Femur (tissue), 1 donor: ENCODE data around the gene SH3BP1.
A peak's percentile ranks its signal among the peaks of the same experiment; 100 is the strongest.
"Not testable (repeated sequence)": the region's sequence is repeated elsewhere in the genome, so short reads cannot be mapped to it uniquely, and the experiment has no call there.

Experiments
- DNase-seq: peaks from one replicate; pipeline ENCODE4 v3.0.0-alpha.2; 2017

SH3BP1 gene, protein sequence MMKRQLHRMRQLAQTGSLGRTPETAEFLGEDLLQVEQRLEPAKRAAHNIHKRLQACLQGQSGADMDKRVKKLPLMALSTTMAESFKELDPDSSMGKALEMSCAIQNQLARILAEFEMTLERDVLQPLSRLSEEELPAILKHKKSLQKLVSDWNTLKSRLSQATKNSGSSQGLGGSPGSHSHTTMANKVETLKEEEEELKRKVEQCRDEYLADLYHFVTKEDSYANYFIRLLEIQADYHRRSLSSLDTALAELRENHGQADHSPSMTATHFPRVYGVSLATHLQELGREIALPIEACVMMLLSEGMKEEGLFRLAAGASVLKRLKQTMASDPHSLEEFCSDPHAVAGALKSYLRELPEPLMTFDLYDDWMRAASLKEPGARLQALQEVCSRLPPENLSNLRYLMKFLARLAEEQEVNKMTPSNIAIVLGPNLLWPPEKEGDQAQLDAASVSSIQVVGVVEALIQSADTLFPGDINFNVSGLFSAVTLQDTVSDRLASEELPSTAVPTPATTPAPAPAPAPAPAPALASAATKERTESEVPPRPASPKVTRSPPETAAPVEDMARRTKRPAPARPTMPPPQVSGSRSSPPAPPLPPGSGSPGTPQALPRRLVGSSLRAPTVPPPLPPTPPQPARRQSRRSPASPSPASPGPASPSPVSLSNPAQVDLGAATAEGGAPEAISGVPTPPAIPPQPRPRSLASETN

DNA sequence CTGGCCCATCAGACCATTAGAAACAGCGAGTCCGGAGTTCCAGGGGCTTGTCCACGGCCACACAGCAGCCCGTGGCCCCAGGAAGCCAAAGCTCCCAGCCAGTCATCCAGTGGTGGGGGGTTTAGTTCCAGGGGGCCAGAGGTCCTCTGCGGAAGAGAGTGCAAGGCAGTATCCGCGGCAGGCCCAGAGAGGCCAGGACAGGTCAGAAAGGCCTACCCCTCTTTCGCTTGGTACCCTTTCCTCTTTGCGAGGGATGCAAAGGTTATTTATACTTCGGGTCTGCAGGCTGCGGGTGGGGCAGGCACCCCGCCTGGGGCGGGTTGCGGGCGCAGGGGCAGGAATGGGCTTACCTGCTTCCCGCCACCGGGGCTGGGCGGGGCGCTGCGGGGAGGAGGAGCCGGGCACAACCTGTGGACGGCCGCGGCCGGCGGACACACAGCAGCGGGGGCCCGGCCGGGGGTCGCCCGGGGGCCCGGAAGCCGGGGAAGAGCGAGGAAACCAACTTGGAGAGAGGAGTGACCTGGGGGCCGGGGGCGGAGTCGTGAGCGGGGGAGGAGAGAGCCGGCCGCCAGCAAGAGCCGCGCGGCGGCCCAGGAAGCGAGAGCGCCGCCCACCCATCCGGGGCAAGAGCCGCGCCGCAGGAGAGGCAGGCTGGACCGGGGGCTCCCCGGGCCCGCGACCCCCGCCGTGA is at the start of gene SH3BP1:
TSS of gene SH3BP1 (plus strand) at position 600 of the 691 bp plus-strand sequence. CDS start 119 bp downstream, outside the sequence.
- peak; percentile 73 for DNase-seq

DNA sequence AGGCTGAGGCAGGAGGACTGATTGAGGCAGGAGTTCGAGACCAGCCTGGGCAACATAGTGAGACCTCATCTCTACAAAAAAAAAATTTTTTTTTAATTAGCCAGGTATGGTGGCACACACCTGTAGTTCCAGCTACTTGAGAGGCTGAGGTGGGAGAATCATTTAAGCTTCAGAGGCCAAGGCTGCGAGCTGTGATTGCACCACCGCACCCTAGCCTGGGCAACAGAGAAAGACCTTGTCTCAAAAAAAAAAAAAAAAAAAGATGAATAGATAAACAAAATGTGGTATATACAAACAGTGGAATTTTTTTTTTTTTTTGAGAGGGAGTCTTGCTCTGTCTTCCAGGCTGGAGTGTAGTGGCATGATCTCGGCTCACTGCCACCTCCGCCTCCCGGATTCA is 48.4 kb upstream of the SH3BP1 start:
- DNase-seq, result not testable (repeated sequence)

DNA sequence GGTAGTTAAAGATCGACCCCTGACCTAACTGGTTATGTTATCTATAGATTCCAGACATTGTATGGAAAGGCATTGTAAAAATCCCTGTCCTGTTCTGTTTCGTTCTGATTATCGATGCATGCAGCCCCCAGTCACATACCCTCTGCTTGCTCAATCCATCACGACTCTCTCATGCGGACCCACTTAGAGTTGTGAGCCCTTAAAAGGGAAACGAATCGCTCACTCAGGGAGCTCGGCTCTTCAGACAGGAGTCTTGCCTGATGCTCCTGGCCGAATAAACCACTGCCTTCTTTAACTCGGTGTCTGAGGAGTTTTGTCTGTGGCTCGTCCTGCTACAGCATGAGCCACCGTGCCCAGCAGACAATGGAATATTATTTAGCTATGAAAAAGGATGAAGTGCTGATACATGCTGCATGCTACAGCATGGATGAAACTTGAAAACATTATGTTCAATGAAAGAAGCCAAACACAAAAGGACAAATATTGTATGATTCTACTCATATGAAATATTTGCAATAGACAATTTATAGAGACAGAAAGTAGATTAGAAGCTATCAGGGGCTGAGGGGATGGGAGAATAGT is 47.6 kb upstream of the SH3BP1 start:
- DNase-seq, result no peak

DNA sequence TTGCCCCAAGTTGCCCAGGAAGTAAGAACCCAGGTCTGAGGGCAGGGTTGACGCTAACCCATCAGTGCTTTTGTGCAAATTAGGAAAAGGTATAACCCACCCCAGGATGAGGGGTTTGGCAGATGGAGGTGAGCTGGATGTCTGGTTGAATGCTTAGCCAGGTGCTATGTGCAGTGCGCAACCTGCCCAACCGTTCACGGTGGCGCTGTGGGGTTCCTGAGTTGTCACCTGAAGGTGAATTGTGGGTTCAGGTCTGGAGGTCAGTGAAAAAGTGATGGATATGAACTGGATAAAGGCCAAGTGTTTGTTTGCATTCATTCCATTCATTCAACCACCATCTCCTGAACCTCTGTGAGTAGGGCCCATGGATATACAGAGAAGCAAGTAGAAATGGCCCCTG is 45.2 kb upstream of the SH3BP1 start:
- no peak for DNase-seq

DNA sequence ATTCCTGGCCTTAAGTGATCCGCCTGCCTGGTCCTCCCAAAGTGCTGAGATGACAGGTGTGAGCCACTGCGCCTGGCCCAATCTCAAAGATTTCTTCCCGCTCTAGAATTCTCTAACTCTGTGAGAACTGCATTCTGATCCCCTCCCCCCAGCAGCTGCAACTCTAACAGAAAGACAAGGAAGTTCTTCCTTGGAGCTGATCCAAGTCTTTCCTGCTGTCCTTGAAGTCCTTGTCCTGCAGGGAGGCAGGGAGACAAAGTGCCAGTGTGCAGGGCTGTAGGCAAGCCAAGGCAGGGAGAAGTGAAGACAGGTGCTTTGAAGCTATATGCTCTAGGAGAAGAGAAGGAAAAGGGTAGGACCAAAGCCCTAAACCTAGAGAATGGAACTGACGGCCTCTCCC is 40.3 kb upstream of the SH3BP1 start:
- peak; percentile 66 for DNase-seq

DNA sequence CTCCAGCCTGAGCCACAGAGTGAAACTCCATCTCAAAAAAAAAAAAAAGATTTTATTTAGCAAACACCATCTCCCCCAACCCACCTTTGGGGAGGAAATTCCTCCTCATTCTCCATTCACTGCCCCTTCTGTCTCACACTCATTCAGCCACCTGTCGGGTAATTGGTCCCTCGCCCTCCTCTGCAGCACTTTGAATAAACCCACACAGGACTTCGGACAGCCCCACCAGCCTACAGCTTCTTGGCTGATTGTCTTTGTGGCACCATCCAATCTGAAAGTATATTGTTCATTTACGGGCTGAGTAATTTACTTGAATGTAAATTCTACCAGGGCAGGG is 38.3 kb upstream of the SH3BP1 start:
- DNase-seq, result no peak

DNA sequence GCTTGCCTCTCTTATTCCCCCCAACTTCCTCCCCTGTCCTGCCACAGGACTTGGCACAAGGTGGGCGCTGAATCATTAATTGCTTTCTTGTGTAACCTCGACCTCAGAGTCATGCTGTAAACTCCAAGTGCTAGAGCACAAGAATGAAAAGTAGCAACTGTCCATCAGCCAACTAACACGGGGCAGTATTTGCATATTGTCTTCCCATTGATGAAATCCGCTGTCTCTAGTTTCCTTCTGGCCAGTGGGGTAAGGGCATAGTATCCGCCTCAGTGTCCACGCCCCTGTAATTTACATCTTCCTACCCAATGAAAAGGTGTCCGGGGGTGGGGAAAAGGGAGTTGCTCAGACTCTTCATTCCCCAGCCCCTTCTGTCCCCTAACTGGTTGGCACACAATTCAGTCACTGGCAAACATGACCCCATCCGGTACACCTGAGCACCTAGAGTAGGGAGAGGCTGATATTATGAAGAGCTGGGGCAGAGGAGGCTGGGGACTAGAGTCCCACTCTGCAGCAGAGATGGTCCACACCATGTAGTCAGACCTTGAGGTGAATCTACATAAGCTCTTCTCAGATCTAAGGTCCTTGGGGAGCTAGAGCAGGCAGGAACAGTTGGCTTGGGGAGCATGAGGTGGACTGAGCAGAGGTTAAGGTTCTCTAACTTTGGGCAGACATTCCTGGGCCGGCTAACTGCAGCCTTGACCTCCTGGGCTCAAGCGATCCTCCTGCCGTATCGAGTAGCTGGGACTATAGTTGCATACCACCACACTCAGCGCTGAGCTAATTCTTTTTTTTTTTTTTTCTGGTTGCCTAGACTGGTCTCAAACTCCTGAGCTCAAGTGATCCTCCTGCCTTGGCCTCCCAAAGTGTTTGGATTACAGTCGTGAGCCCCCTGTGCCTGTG is 37.7 kb upstream of the SH3BP1 start:
- DNase-seq, result no peak

DNA sequence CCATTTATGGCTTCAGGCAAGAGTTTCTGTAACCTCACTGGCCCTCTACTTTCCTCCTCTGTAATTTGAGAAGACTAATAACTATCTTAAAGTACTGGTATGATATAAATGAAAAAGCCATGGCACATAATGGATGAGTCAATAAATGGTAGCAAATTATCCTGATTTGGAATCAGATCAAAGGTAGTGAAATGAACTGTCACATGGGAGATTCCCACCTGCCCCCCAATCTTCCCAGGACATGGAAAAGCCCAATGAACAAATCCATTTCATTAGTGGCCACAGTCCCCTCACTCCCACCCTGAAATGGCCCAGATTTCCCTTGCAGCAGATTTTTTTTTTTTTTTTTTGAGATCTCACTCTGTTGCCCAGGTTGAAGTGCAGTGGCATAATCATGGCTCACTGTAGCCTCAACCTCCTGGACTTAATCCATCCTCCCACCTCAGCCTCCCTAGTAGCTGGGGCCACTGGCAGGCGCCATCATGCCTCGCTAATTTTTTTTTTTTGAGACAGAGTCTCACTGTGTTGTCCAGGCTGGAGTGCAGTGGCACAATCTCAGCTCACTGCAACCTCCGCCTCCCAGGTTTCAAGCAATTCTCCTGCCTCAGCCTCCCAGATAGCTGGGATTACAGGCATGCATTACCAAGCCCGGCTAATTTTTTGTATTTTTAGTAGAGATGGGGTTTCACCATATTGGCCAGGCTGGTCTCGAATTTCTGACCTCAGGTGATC is 36.8 kb upstream of the SH3BP1 start:
- not testable (repeated sequence) for DNase-seq

DNA sequence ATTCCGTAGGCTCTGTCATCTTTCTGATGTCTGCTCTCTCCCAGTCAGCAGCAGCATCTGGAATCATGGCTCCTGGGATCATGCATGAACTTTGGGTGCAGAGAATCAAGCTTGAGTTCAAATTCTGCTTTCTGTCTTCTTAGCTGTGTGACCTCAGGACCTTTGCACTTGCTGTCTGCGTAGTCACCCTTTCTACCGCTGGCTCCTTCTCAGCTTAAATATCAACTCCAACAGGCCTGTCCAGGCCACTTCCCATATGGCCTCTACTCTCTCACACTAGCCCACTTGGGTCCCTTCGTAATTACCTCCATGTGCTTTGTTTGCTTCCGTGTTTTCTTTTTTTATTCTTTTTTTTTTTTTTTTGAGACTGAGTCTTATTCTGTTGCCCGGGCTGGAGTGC is 35.4 kb upstream of the SH3BP1 start:
- DNase-seq, result no peak

DNA sequence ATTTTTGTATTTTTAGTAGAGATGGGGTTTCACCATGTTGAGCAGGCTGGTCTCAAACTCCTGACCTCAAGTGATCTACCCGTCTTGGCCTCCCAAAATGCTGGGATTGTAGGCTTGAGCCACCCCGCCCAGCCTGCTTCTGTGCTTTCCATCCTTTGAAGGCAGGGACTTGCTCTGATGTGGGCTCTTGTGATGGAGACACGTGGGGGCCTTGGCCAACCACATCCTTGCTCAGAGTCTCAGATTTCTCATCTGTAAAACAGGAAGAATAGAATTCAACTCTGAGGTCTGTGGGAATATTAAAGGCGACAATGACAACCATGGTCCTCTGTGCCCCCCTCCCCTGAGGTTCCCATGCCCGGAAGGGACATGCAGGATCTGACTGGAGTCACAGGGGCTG is 34.6 kb upstream of the SH3BP1 start:
- DNase-seq, result no peak

DNA sequence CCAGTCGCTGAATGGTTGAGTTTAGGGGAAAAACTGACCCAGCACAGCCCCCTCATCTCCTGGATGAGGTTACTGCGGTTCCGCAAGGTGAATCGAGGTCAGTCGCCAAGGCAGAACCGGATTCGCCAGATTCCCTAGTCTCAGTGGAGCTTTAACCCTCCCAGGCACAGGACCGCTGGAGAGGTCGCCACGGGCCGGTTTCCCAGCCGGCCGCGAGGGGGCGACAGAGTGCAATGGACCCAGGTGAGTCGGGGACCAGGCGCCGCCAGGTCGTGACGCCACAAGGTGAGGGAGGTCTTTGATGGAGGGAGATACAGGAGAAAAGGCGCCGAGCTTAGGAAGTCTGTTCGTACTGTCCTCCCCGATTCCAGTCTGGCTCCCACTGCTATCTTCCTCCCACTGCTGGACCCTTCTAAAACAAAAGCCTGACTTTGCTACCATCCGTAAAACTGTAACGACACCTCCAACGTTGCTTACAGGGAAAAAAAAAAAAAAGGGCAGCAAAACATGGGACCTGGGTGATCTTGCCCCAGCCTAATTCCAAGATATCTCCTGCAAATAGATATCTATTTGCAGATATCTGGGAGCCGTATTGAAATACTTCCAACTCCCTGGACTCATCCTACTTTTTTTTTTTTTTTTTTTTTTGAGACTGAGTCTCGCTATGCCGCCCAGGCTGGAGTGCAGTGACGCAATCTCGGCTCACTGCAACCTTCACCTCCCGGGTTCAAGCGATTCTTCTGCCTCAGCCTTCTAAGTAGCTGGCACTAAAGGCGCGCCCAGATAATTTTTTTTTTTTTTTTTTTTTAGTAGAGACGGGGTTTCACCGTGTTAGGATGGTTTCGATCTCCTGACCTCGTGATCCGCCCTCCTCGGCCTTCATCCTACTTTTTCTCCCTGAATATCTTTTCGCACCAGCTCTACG is 32.2 kb upstream of the SH3BP1 start:
- DNase-seq, result peak; percentile 87

DNA sequence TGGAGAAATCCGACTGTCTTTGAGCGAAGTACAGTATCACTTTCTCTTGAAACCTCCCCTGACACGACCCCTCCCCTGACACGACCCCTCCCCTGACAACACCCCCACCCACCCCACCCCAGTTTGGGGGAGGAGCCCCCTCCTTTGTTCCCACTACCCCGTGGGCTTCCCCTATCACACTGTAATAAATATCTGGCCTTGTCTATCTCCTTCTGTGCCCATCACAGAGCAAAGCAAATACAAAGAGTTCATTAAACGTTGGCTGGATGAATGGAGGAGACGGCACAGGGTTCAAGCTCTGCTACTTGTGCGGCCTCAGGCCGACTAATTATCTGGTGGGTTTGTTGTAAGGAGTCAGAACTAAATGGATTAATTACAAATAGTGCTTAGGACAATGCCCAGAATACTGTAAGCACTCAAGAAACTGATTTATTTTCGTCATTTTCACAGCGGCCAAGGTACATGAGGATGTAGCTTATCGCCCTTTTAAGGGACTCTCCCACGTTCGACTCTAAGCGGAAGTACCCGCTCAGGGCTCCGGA is 31.5 kb upstream of the SH3BP1 start:
- DNase-seq, result no peak

DNA sequence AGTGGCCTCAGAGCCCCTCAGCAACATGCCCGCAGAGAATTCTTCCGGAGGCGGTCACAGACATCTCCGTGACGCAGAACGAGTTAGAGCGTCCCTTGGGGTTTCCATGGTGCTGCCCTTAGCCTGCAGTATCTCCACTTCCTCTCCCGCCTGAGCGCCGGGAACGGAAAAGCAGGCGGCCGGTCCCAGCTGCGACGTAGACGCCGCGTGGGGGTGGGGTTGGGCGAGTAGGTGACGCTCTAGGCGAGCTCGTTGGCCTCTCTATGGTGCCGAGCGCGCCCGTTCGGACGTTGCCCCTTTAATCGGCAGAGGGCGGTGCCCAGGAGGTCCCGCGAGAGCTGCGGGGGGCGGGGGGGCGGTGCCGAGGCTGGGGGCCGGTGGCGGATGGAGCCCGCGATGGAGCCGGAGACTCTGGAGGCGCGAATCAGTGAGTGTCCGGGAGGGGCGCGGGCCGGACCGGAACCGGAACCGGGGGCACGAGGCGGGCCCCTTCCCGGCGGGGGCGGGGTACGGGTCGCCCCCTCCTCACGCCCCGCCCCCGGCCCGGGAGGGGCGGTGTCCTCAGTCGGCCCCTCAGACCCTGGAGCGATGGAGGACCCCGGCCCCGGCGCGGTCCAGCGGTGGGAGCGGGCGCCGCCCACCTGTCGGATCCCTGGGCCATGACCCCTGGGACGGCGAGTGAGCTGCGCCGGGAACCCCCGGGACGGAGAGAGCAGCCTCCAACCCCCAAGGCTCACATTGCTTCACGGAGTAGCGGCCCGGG is 30.8 kb upstream of the SH3BP1 start, which contains the start of gene GGA1:
TSS of gene GGA1 (plus strand) at position 358 of the 763 bp plus-strand sequence. CDS start at position 385, 27 bp downstream.
- peak; percentile 97 for DNase-seq

DNA sequence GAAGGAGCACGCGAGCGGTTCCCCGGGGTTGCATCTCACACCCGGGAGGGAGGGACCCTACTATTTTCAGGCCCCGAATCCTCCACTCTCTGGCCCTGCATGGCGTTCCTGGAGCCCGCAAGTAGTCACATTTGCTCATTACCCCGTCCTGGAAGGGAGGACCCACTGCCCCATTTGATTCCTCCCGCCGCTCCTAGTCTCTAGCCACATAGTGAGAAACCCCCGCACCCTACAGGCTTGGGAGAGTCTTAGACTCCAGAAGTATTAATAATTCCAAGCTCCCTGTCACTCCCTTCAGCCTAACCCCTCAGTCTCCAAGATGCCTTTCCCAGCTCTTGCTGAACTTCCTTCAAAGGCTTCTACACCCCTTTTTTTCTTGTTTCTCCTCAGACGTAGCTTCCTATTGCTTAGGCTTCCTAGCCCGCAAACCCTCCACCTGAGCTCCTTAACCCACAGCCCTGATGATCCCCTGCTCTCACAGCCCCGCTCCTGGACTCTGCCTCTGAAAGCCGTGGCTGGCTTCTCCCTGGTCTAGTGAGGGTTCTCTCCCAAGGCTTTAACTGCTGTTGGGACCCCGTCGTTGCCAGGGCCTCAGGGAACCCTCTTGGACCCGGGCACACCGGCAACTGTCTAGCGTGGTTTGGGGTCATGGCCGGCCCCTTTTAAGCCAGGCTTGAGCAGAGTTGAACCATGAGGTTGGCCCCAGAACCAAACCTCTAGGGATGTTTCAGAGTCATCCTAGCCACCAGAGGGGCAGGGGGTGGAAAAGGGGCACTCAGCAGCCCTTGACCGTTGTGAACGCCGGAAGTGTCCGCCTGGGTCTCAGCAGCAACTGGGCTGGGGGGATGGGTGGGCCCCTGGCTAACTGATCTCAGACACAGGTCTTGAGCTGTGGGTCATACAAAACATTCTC is 30.0 kb upstream of the SH3BP1 start:
- no peak for DNase-seq

DNA sequence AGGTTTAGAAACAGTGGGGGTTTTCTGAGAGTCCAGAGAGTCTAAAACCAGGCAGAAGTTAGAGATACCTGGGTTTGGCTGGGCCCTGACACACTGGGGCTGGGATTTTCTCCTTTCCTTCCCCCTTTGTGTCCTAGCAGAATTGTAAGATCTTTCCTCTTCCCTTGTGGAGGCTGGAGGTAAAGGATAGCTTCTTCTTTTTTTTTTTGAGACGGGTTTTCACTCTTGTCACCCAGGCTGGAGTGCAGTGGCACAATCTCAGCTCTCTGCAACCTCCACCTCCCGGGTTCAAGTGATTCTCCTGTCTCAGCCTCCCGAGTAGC is 29.4 kb upstream of the SH3BP1 start:
- DNase-seq, result not testable (repeated sequence)

DNA sequence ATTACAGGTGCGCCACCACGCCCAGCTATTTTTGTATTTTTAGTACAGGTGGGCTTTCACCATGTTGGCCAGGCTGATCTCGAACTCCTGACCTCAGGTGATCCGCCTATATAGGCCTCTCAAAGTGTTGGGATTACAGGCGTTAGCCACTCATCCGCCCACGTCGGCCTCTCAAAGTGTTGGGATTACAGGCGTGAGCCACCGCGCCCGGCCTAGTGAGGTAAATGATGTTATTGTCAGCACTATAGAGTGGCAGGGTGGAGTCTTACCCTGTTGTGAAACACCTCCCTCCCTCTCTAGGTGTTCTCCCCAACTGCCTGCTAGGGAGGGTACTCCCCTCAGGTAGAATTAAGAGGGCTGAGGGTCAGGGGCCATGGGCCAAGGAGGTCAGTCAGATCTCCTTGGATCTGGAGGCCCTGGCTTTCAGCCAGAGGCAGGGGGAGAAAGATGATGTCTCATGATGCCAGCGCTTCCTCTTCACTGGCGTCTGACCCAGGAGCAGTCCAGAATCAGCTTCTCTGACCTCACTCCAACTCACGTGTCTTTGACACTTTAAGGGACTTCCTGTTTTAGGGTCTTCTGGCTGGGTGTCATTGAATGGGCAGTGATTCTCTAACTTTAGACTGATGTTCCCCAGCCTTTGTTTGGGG is 28.9 kb upstream of the SH3BP1 start:
- DNase-seq, result peak; percentile 48

DNA sequence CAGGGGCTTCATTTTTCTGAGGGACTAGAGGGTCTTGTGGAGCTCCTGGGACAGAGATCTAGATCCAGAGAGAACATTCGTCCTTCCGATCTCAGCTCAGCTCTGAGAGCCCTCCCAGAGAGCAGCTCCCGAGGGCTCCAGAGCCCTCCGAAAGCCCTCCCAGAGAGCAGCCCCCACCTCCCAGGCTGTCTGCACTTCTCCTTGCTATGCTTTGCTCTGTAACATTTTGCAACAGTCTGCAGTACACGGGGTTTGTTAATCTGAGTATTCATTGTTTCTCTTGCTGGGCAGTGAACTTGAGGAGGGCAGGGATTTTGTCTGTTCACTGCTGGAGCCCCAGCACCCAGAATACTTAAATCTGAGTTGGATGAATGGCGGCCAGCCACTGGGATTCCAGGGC is 28.3 kb upstream of the SH3BP1 start:
- DNase-seq, result no peak
